PC-3 (cell line): Measurements from ENCODE around the gene EFCAB14. TPM values are rescaled to one million over a fixed set of nuclear protein-coding genes. Genes with fewer than 3 reads are reported as not detected.
A peak's percentile ranks its signal among the peaks of the same experiment; 100 is the strongest.

Experiments used
- ATAC-seq: fragments of 200-7000 bp; cut with Tn5 transposase; 2 replicates; pipeline ENCODE4 v1.9.1; 2020; ENCODE audit warnings: mild to moderate bottlenecking, moderate library complexity
- BruUV-seq: library from RNA; stranded (reverse); fragments of 400-500 nt; replicated peaks from 2 replicates; lab custom pipeline; 2021; lab: Mats Ljungman, UMichigan
- CTCF ChIA-PET: fragments of 300-600 bp; sonication (Branson Sonifier 250); formaldehyde crosslinking; loops from one replicate; lab custom pipeline; 2022; ENCODE audit warnings: antibody characterized with exemption; lab: Charles Lee
- POLR2A ChIA-PET: fragments of 300-600 bp; sonication (Branson Sonifier 250); formaldehyde crosslinking; loops from one replicate; lab custom pipeline; 2022; ENCODE audit warnings: antibody characterized with exemption; ENCODE audit not compliant: unreplicated experiment; lab: Charles Lee
- DNase-seq: peaks from one replicate; pipeline ENCODE4 v3.0.0-alpha.2; 2015
- H2AFZ ChIP-seq: fragments of 300-600 bp; sonication (generic); 2 replicates; pipeline ENCODE4 v1.6.0; 2016; ENCODE audit warnings: antibody characterized with exemption, low read length
- H3F3A ChIP-seq: fragments of 300-600 bp; sonication (generic); one replicate; pipeline ENCODE4 v1.6.0; 2017; ENCODE audit warnings: antibody characterized with exemption, low read length, control low read depth, mild to moderate bottlenecking; ENCODE audit not compliant: unreplicated experiment
- H3K27ac ChIP-seq: fragments of 300-600 bp; sonication (generic); 2 replicates; pipeline ENCODE4 v1.5.1; 2016; ENCODE audit warnings: mild to moderate bottlenecking, low read length
- H3K27me3 ChIP-seq: fragments of 300-600 bp; sonication (generic); 2 replicates; pipeline ENCODE4 v1.6.1; 2016; ENCODE audit warnings: low read length, mixed read lengths
- H3K36me3 ChIP-seq: fragments of 300-600 bp; sonication (generic); 2 replicates; pipeline ENCODE4 v1.6.1; 2016; ENCODE audit warnings: low read depth, mixed run types, low read length, mixed read lengths
- H3K4me1 ChIP-seq: fragments of 300-600 bp; sonication (generic); 2 replicates; pipeline ENCODE4 v1.5.1; 2016; ENCODE audit warnings: low read length; ENCODE audit not compliant: insufficient read depth
- H3K4me2 ChIP-seq: fragments of 300-600 bp; sonication (generic); 2 replicates; pipeline ENCODE4 v1.6.0; 2016; ENCODE audit warnings: low read length
- H3K4me3 ChIP-seq: fragments of 300-600 bp; sonication (generic); 2 replicates; pipeline ENCODE4 v1.5.1; 2016; ENCODE audit warnings: mild to moderate bottlenecking, low read length, mixed read lengths
- H3K79me2 ChIP-seq: fragments of 300-600 bp; sonication (generic); 2 replicates; pipeline ENCODE4 v1.6.1; 2017; ENCODE audit warnings: low read length, mixed read lengths
- H3K9ac ChIP-seq: fragments of 300-600 bp; sonication (generic); 2 replicates; pipeline ENCODE4 v1.6.0; 2016; ENCODE audit warnings: mild to moderate bottlenecking, low read length
- H3K9me2 ChIP-seq: fragments of 300-600 bp; sonication (generic); replicated peaks from 2 replicates; pipeline ENCODE4 v1.6.1; 2016; ENCODE audit warnings: mixed run types, low read length, mixed read lengths
- H3K9me3 ChIP-seq: fragments of 300-600 bp; sonication (generic); 2 replicates; pipeline ENCODE4 v1.6.1; 2016; ENCODE audit warnings: low read length, mixed read lengths
- H4K20me1 ChIP-seq: fragments of 300-600 bp; sonication (generic); 2 replicates; pipeline ENCODE4 v1.6.1; 2016; ENCODE audit warnings: low read length, mixed read lengths
- EZH2 ChIP-seq: fragments of 300-600 bp; sonication (generic); IDR thresholded peaks from one replicate; pipeline ENCODE4 v1.6.1; 2017; ENCODE audit warnings: antibody characterized with exemption, mild to moderate bottlenecking, low read length; ENCODE audit not compliant: unreplicated experiment
- EZH2phosphoT487 ChIP-seq: fragments of 300-600 bp; sonication (generic); IDR thresholded peaks from 2 replicates; pipeline ENCODE4 v1.6.1; 2018; ENCODE audit warnings: mild to moderate bottlenecking, antibody characterized with exemption, low read length, borderline replicate concordance
- intact Hi-C: fragments of 100-400 bp; cut with micrococcal nuclease; formaldehyde crosslinking; loops from 2 replicates; pipeline ENCODE4 v1.9.0; 2023
- total RNA-seq: library from RNA; depleted of rRNA; stranded (reverse); fragments of >200 nt; gene quantifications from 2 replicates; pipeline ENCODE4 v1.2.3, GENCODE V29; 2014
- TF ChIP-seq, protein P1 (sequence below): fragments of 300-600 bp; sonication (generic); conservative IDR thresholded peaks from 2 replicates; pipeline ENCODE4 v1.5.1; 2017; ENCODE audit warnings: antibody characterized with exemption, low read depth, mild to moderate bottlenecking, low read length

EFCAB14 gene
- total RNA-seq, 1 experiment from 2014 or later = 45.7 TPM

DNA sequence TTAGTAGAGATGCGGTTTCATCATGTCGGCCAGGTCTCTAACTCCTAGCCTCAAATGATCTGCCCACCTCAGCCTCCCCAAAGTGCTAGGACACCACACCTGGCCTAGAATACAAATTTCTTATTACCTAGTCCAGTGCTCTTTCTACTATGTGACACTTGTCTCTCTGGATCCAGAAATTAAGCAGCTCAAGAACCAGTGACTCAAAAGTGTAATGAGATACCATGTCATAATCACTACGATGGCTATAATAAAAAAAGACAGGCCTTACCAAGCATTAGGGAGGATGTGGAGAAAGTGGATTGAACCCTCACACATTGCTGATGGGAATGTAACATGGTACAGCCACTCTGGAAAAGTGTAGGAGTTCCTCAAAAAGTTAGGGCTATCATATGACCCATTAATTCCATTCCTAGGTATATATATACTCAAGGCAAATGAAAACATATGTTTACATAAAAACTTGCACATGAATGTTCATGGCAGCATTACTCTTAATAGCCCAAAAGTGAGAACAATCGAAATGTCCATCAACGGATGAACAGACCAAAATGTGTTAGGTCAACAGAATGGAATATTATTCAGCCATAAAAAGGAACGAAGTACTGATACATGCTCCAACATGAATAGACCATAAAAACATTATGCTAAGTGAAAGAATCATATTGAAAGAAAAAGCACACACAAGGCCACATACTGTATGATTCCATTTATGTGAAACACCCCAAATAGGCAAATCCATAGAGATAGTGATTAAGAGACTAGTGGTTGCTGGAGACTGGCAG, 38.9 kb downstream of the EFCAB14 start:
- DNase-seq = no peak
- no peaks in the 10 kb centered on the region for H3K9me2 ChIP-seq
- peaks cover 73% of the 10 kb centered on the region for H3K36me3 ChIP-seq
- no peaks in the 10 kb centered on the region for H3K9me3 ChIP-seq
- intact Hi-C loops = no loop called here
- H3K4me2 ChIP-seq = no peak overlapping the region
- no peak overlapping the region for H3K9ac ChIP-seq
- ChIA-PET CTCF (no interaction called here), POLR2A (no interaction called here)
- H3K27ac ChIP-seq = no peak overlapping the region
- no peak overlapping the region for H3K4me3 ChIP-seq
- H3K79me2 ChIP-seq = no peaks in the 10 kb centered on the region
- H4K20me1 ChIP-seq = no peaks in the 10 kb centered on the region
- TF ChIP-seq, protein P1, sequence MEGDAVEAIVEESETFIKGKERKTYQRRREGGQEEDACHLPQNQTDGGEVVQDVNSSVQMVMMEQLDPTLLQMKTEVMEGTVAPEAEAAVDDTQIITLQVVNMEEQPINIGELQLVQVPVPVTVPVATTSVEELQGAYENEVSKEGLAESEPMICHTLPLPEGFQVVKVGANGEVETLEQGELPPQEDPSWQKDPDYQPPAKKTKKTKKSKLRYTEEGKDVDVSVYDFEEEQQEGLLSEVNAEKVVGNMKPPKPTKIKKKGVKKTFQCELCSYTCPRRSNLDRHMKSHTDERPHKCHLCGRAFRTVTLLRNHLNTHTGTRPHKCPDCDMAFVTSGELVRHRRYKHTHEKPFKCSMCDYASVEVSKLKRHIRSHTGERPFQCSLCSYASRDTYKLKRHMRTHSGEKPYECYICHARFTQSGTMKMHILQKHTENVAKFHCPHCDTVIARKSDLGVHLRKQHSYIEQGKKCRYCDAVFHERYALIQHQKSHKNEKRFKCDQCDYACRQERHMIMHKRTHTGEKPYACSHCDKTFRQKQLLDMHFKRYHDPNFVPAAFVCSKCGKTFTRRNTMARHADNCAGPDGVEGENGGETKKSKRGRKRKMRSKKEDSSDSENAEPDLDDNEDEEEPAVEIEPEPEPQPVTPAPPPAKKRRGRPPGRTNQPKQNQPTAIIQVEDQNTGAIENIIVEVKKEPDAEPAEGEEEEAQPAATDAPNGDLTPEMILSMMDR = no peak
- no peak for TF ChIP-seq EZH2
- TF ChIP-seq EZH2phosphoT487 = no peak
- no TSS peak for BruUV-seq
- H3F3A ChIP-seq = no peaks in the 10 kb centered on the region
- peaks cover 18% of the 10 kb centered on the region for H3K4me1 ChIP-seq
- no peak for ATAC-seq
- H3K27me3 ChIP-seq = no peaks in the 10 kb centered on the region
- H2AFZ ChIP-seq = no peak overlapping the region

DNA sequence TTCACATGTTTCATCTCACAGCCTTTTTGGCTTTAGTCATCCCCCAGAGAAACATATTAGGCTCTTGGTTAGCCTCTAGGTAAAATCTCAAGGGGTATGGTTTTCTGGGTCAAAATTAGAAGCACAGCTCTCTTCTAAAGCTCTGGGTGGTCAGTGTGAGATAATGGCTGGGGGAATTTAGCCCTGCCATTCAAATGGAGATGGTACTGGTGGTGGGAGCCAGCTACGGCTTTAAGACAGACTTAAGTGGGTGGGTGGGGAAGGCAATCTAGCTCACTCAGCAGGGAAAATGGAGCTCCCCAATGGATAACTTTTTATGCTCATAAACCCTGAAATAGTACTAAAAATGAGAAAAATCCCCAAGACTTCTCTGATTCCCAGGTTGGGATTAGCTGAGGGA, 41.6 kb downstream of the EFCAB14 start:
- no TSS peak for BruUV-seq
- H3K36me3 ChIP-seq = peaks cover 50% of the 10 kb centered on the region
- no peaks in the 10 kb centered on the region for H3K79me2 ChIP-seq
- H3K9me2 ChIP-seq = no peaks in the 10 kb centered on the region
- no peak overlapping the region for H3K9ac ChIP-seq
- no peaks in the 10 kb centered on the region for H3K9me3 ChIP-seq
- TF ChIP-seq EZH2phosphoT487 = no peak
- TF ChIP-seq EZH2 = no peak
- TF ChIP-seq, protein P1 = no peak
- no peak overlapping the region for H3K4me2 ChIP-seq
- H3K27ac ChIP-seq = no peak overlapping the region
- no peak overlapping the region for H2AFZ ChIP-seq
- H3K27me3 ChIP-seq = no peaks in the 10 kb centered on the region
- peaks cover 23% of the 10 kb centered on the region for H3K4me1 ChIP-seq
- no peak for DNase-seq
- H3F3A ChIP-seq = no peaks in the 10 kb centered on the region
- H4K20me1 ChIP-seq = no peaks in the 10 kb centered on the region
- no peak for ATAC-seq
- intact Hi-C loops = no loop called here
- no peak overlapping the region for H3K4me3 ChIP-seq
- CTCF ChIA-PET = no interaction called here
- POLR2A ChIA-PET = no interaction called here

DNA sequence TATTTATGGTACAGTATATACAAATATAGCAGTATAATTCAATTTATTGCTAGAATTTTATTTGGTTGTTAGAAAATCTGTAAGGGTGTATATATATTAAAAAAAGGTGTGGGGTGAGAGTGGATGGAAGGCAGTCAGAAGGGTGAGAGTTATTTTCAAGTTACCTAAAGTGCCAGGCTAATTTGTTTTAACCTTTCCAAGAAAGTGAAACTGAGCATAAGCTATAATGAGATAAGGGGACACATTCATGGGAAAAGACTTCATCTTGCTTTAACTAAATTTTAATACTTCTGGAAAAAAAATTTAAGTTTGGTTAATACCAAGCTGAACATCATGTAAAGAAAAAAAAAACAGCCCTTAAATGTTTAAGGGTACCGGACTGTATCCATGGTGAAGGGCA, 42.4 kb downstream of the EFCAB14 start:
- ChIA-PET POLR2A (no interaction called here), CTCF (no interaction called here)
- TF ChIP-seq, protein P1 = no peak
- TF ChIP-seq EZH2 = no peak
- no peak for TF ChIP-seq EZH2phosphoT487
- Histone ChIP-seq H2AFZ (no peak overlapping the region), H3K79me2 (no peaks in the 10 kb centered on the region), H3F3A (no peaks in the 10 kb centered on the region), H3K9me3 (no peaks in the 10 kb centered on the region), H4K20me1 (no peaks in the 10 kb centered on the region), H3K9ac (no peak overlapping the region), H3K36me3 (peaks cover 47% of the 10 kb centered on the region), H3K4me1 (peaks cover 15% of the 10 kb centered on the region), H3K9me2 (no peaks in the 10 kb centered on the region), H3K27me3 (no peaks in the 10 kb centered on the region), H3K4me3 (no peak overlapping the region), H3K4me2 (no peak overlapping the region), H3K27ac (no peak overlapping the region)
- intact Hi-C loops = no loop called here
- DNase-seq (no peak), ATAC-seq (no peak)
- TSS peak; percentile 5 for BruUV-seq
